ENCODE results near the gene UNC79.

The UNC79 gene

DNA sequence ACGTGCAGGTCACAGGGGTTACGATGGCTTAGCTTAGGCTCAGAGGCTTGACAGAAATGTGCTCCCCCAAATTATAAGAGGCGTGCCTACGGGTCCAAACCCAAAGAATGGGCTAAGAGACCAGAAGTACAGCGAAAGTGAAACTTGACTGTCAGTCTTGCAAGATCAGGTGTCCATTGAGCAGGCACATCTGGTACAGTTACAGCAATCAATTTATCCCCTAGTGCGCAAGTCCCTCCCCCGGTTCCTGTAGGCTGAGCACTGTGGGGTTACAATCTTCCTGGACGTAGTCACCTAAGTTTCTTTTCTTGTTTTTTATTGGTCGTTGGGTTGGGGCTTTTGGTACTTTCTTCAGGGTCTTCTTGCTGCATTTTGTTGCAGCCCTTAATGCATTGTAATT, 134.2 kb downstream of the UNC79 start:
- DNase-seq = no peak

DNA sequence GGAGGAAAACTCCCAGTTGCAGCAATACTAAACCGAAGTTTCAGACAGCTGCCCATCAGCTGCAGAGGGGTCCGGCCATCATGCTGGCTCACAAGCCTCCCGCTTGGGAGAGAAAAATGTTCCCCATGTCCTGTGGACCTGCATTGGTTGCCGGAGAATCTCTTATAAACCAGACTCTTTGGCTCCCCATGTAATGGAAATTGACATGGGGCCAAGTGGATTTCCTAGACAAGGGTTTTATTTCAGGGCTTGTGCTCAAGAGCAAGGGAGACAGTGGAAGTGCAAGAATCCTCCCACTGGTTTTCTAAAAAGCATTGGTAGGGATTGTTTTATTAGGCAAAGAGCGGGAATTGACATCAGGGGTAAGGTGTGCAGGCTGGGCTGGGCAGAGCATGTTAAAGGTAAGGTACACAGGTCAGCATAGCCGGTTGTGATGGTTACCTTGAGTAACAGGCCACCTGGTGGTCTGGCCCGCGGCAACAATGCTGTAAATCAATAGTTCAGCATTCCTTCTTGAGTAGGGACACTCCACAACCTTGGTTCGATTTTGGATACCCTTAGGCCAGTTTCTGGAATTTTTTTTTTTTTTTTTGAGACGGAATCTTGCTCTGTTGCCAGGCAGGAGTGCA, 135.4 kb downstream of the UNC79 start:
- DNase-seq = no peak

DNA sequence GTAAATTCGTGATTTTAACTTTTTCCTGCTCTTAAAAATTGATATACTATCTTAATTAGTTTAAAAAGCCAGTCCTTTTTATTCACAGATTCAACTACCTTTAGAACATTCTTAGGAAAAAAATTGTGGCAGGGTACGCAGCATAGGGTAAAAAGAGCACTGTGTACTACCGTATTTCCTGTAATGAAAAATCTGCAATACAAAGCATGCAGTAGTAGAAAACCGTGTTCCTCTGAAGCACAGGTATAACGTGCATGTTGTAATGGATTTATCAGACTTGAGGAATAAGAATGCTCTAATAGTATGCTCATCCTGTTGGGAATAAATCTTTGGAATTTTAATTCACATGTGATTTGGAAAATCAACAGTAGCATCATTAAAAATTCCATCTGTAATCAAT, 140.5 kb downstream of the UNC79 start:
- no peak for DNase-seq

DNA sequence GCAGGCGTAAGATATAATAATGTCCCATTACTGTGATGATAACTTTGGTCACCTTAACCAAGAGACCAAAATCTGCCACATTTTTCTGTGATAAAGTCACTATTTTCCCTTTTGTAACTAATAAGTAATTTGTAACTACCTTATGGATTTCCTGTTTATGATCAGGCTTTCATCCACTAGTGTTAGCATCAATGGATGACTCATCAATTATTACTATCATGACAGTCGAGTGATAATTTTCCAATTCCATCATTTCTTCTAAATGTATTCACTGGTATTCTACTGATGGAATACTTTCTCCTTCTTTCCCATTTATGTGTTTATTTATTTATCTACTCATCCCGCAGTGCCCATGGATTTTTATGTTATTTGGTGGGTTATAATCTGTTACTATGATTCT, 148.4 kb downstream of the UNC79 start:
- DNase-seq = no peak

GRCh38 chr14:93582516-93582915, 151.8 kb downstream of the UNC79 start:
- DNase-seq = no peak

DNA sequence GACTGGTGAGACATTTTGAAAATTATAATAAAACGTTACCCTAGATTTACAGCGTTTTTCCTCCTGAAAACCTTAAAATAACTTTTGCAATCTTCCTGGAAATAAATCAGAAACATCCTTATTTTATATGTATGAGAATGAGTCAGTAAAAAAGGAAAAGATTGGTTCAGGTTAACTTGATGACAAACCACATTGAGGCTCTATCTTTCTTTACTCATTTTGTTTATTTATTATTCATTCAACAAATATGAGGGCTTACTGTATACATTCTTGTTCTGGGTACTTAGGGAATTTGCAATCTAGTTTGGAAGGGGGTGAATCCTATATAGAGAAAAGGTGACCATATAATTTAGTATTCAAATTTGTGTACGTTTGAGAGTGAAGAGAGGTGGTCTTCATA, 156.6 kb downstream of the UNC79 start:
- DNase-seq = no peak

- DNase-seq = no peak
Measured at GRCh38 chr14:93591506-93591905, 160.8 kb downstream of the UNC79 start.

DNA sequence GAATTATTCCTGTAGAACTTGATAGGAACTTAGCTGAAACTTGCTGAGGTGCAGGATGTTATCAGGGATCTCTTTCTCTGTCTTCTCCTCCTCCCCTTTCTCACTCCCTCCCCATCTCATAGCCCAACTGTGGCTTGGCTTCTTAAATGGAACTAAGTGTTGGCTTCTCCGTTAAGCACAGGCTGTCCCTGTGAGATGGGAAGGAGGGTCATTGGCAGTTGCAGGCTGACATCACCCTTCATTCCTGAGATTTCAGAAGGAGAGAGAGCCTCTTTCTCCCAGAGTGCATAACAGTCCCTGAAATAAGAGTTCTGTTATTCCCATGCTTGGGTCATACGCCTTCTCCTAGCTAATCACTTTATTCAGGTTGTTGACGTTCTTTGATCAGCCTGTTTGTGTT, 162.0 kb downstream of the UNC79 start:
- DNase-seq = no peak

- no peak for DNase-seq
Measured at GRCh38 chr14:93606091-93606490, 175.4 kb downstream of the UNC79 start.

DNA sequence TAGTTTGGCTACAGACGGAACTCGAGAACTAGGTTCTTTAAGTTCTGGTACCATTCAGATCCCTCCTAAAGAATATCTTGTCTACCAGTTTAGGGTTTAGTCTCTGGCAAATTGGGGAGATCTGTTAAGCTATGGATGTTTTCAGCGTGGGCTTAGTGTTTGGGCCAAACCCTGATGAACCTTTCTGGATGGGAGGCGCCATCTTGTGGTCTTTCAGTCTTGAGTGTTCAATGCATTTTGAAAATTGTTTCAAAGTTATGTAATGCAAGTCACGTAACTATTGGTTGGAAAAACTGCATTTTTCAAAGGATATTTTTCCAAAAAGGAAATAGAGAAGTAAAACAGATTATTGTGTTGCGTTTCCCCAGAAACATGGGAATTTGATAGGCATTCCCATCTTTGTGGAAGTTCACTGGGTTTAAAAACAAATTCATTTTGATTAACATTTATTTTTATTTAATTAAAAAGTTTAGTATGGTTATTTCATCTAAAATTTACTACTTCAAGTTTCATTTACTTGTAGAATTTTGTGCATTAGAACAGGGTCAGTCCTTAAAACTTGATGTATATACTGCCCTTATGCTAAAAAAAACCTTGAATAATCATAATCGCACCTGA, 188.5 kb downstream of the UNC79 start:
- no peak for DNase-seq

DNA sequence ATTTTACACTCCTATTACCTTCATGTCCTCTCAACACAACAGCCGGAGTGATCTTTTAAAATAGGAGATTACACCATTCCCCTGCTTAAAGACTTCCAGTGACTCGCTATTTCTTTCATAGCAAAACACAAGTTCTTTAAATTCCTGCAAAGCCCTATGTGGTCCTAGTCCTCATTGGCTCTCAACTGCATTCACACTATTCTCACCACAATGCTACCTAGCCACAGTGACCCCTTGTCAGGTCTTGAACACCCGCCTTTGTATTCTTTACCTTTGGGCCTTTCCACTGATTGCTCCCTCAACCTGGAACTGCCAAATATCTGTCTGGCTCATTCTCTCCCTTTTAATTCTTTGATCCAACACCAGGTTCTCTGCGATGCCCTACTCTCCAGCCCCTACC, 197.3 kb downstream of the UNC79 start:
- no peak for DNase-seq

- DNase-seq = no peak
Measured at GRCh38 chr14:93629643-93630042, 198.9 kb downstream of the UNC79 start.

GRCh38 chr14:93638790-93639189, 208.1 kb downstream of the UNC79 start:
- no peak for DNase-seq

DNA sequence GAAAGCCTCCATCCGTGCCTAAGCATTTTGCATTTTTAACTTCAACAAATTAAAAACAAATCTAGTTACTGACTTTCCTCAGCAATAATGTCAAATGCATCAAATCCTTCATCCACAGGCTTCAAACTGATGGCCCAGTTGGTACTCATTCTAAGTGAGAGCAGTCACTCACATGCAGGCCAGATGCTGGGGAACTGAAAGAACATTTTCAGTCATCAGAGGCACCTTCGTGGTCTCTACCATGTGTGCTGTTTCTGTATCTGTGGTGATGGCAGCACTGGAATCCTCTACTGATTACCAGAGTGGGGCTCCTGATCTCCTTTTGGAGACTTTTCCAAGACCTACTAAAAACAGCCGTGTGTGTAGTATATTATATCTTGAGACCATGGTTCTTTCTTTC, 212.4 kb downstream of the UNC79 start:
- DNase-seq = no peak

DNA sequence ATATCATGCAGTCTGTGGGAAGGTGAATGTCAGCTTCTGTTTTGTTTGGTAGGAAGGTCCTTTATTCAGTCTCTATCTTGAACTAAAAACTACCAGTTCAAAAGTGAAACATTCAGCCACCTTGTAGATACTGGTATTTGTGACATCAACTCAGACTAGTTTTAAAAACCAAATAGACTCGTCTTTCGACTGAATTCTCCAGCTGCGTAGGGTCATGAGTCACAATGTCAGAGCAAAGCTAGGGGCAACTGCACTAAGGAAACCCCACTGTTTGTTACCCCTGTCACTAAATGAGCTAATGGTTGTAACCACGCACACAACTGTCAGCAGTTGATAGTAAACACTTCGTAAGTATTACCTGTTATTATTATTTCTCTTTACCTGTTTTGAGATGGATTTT, 212.9 kb downstream of the UNC79 start:
- DNase-seq = no peak

DNA sequence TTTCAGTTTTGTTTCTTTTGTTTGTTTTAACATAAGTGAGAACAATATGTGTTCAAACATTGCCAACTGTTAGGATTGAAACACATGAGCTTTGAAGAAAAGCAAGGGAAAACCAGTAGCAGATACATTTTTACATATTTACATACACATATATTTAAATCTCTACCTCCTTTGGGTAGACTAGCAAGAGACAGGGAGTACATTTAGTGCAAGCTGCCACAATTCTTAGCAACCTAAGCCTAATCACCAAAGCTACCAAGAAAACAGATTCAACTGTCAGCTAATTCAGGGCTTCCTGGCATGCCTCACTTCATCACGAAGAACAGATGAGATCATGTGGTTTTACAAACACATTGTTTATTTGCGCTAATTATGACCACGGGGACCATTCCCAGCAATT, 214.5 kb downstream of the UNC79 start:
- DNase-seq = no peak

DNA sequence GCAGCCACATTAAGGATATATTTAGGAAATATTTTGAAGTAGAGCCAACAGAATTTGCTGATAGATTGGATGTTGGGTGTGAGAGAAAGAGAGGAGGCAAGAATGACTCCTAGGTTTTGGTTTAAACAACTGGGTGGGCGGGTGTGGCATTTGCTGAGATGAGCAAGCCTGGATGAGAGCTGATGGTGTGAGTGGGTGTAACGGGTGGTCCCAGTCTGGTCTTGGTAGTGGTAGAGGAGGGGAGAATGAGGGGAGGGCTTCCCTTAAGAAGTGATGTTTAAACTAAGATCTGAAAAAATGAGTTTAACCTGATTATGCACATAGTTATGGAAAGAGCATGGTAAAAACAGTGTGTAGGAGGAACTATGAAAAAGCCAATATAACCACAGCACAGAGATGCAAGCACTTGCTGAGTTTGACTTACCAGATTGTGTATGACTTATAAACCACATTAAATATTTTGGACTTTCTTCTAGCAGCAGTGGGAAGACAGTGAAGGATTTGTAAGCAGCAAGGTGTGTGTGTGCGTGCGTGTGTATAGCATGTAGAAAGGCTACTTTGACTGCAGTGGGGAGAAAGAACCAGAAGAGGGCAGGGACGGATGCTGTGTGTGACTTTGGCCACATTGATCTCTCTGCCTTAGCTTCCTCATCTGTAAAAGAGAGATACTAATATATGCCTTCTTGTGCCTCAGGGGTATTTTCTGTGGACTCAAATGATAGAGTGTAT, 217.9 kb downstream of the UNC79 start:
- DNase-seq = peak; percentile 7

DNA sequence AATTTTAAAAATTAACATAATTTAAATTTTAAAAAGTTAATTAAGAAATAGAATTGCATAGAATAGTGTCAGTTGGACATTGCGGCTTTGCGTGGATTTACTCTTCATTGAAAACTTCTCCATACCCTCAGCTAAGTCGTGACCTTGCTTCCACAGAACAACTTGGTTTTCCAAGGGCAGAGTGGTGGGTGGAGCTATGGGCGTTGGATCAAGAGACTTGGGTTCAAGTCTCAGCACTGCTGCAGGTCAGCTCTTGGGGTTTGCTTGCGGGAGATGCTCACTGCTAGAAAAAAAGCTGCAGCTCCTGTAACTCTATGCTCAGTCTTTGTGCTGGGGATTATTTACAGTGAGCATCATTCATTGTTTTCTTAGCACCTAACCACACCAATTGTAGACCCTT, 223.9 kb downstream of the UNC79 start:
- DNase-seq = no peak

DNA sequence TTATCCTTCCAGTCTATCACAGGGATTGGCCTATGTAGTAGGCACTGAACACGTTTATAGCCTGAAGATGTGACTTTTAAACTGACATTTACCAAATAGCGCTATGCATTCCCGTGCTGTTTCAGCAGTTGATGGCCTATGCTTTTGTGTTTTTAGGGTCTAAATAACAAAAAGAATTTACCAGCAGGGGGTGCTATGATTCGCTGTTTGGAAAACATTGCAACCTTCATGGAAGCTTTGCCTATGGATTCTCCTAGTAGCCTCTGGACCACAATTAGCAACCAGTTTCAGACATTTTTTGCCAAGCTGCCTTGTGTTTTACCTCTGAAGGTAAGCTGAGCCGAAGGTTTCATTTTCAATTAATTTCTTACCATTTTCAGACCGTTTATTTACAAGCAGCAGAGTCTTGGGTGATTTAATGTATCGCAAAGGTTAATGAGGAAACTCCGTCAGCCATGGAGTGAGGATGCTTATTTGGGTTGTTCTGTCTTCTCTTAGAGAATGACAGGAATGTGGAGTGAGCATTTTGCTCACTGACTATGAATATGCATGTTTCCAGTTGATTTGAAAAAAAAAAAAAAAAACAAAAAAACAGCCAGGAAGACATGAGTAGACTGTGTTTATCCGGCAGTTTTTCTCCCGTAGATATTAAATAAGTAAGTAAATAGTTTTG, 224.5 kb downstream of the UNC79 start:
- no peak for DNase-seq

DNA sequence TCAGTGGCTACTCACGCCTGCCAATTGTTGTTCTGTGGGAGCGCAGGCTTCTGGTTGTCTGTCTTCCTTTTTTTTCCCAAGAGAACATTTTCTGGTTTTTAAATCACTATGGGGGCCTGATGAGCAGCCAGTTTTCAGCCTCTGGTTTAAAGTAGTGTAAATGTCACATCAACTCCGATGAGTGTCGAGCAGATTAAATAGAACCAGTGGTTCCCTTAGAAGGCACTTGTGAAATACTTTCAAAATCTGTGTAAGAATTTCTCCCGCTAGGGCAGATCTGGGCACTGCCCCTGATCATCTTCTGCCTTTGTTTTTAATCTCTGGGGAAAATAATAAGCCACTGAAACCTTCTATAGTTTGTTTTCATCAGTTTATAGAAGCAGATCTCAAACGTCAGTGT, 227.1 kb downstream of the UNC79 start:
- DNase-seq = no peak

GRCh38 chr14:93663317-93663716, 232.6 kb downstream of the UNC79 start:
- no peak for DNase-seq

- no peak for DNase-seq
Measured at GRCh38 chr14:93665169-93665568, 234.4 kb downstream of the UNC79 start.

- DNase-seq = no peak
Measured at GRCh38 chr14:93669632-93670031, 238.9 kb downstream of the UNC79 start.

DNA sequence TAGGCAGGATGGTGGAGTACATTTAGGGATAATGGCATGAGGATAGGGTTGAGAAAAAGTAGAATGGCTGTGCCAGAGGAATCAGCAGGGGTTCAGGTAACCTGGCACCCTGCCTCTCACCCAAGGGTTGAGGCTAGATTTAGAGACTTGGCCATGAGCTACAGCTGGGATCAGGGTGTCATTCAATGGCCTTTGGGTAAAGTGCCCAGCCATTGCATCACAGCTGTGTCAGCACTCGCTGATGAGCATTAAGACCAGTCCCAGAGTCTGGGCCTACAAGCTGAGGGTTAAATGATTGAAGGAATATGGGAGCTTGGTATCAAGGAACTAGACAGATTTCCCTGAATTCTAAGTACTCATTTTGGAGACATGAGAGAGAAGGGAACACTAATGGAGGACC, 243.6 kb downstream of the UNC79 start:
- DNase-seq = no peak

Measured in NK-92 treated with Interleukin-12 subunit alpha and Interleukin-12 subunit beta, amount 100 ng/mL, for 24 hours (cell line).